Nucleus accumbens (tissue), 56 donors: ENCODE measurements around the gene ANKH.
A peak's percentile ranks its signal among the peaks of the same experiment; 100 is the strongest.

Source experiments
- DNase-seq, 56 donors: peaks; one replicate each; lab custom pipeline; 2025; lab: John Stamatoyannopoulos, UW

The ANKH gene

GRCh38 chr5:14702238-14702839 lies 169.2 kb downstream of the ANKH start:
- DNase-seq = no peak

DNA sequence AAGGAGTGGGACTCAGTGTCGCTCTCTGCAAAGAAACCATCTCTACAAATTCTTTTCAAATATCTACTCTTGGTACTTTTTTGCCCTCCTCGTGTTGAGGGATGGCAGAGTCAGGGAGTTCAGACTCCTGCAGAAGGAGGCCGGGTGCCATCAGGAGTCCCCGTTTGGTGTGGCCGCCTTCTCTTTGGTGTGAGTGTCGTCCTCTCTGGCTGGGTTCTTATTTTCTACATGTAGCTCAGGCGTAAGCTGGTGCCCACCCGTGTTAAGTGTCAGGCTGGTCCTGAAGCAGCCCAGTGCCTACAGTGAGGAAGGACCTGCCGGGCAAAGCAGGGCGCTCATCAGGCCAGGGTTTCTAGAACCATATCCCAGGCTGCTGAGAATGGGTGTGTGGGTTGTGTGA lies 170.0 kb downstream of the ANKH start:
- DNase-seq = no peak

- peak in 1 of 56 donors; percentile 29 for DNase-seq
These were observed 170.8 kb downstream of the ANKH start for GRCh38 chr5:14700478-14701436.

DNA sequence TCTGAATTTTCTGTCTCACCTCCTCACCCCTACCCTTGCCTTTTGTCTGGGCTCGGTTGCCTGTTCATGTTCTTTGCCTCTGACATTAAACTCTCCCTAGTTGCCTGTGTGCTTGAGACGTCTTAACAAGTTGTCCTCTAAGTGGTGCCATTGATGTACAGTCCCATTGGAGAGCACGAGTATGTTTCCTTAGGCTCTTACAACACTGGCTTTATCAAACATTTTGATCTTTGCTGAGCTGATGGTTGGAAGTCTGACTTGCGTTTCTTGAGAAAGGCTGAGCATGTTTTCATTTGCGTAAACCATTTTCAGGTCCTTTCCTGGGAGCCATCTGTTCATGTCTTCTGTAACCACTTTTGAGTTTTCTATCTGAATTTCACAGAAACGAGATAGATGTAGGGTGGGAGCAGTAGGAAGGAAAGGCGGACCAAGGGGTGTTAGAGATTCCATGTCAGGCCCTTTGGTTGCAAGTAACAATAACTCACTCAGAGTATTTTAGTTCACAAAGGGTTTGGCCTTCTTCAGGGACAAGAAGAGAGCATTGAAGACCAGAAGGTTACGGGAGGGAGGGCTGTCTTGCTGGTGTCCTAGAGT lies 171.7 kb downstream of the ANKH start:
- DNase-seq = no peak

DNA sequence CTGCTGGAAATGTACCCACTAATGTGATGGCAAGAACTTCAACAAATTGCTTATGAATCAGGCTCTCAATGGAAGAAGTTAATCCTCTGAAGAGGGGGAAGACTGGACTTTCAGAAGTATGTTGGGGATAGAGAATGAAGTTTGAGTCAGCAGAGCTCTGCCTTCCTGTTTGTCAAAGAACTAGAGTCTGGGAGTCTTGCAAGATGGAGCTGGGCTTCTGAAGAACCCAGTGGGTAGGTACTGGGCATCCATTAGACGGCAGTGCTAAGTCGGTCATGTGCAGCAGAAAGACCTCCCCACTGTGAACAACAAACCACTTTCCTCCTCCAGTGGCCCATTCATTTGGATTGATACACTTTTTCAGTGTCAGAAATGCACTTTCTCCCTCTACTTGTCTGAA lies 172.4 kb downstream of the ANKH start:
- DNase-seq = no peak

DNA sequence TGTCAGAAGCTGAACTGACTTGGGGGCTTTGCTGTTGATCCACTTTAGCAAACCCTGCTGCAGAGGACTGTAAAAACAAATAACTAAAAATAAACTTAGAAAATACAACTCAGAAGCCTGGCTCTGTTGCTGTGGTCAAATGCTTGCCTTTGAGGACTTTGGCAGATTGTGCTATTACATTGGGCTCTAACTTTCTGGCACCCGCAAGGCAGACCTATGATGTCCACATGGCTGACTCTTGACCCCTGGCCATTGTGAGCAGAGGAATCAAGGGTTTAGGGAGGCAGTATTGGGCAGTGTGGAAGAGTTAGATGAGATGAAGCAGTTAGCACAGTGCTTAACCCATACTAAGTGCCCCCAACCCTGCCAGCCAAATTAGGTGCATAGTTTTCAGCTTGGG lies 173.1 kb downstream of the ANKH start:
- DNase-seq = no peak

DNA sequence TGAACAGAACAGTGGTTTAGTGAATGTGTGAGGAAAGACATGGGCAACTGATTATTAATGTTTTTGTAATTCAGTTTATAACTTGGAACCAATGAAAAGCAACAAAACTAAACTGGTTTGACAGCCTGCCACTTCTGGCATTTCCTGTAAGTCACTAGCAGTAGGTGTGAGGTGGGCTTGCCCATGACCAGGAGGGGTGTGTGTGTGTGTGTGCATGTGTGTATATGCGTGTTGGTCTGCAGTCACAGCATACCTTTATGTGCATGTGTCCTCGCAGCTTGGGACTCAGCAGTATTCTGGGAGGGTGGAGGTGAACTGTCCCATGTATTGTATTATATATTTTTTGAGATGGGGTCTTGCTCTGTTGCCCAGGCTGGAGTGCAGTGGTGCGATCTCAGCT lies 174.7 kb downstream of the ANKH start:
- DNase-seq = no peak

DNA sequence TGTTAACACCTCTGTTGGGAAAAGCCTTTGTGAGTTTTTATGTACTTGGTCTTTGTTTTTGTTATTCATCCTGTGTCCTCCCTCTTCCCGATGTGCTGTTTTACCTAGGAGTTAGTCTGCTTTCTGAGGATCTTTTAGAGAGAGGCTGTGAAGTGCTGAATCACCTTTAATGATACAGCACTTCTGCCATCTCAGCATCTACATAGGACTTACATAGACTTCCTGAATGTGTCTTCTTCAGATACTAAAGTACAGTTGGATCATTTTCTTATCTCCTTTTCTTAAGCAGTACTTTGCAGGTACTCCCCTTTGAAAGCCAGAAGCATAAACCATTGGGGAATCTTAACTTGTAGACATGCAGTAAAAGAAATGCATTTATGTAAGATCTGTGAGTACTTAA lies 175.5 kb downstream of the ANKH start:
- DNase-seq = no peak

- no peak for DNase-seq
These were observed 176.4 kb downstream of the ANKH start for GRCh38 chr5:14695152-14695551.

GRCh38 chr5:14693070-14693469 lies 178.5 kb downstream of the ANKH start:
- DNase-seq = no peak

- DNase-seq = no peak
These were observed 184.4 kb downstream of the ANKH start for GRCh38 chr5:14687023-14687665.

DNA sequence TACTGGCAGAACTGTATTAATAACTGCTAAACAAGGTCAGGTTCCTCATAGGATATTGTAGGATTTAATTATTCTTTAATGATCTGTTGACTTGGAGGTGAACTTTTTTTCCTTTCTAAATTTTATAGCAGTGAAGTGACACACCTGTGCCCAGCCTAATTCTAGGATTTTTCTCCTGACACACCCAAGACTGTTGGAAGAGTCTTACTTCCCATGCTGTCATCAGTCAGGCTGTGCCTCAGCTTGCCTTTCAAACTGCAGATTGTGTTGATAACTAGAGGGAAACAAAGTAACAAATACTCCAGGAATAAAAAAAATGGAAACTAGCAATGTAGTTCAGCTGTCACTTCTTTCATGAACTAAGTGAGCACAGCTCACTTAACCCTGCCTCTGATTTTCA lies 185.1 kb downstream of the ANKH start:
- DNase-seq = no peak

GRCh38 chr5:14685757-14686156 lies 185.8 kb downstream of the ANKH start:
- DNase-seq = peak in 29 of 56 donors; percentile 18 to 59 (median 31)

GRCh38 chr5:14684757-14685156 lies 186.8 kb downstream of the ANKH start:
- no peak for DNase-seq

- no peak for DNase-seq
These were observed 187.6 kb downstream of the ANKH start for GRCh38 chr5:14683906-14684455.

DNA sequence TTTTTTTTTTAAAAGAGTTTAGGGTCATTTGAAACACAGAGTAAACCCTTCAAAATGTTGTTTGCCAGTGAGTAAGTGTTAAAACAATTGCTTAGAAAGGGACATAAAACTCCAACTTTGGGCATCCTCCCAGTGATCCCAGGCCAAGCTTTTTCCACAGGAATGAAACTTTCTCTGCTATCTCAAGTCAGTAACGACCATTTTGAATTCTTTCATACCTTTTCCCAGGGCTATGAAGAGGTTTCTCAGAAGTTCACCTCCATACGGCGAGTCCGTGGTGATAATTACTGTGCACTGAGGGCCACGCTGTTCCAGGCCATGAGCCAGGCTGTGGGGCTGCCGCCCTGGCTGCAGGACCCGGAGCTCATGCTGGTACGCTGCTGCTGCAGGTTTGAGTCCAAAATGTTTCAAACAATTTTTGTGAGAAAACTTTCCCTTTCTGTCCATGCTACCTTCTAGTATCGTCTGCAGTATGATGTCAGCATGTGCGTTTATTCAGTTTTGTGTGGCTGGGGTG lies 190.3 kb downstream of the ANKH start:
- peak in 4 of 56 donors; percentile 10 to 13 (median 11) for DNase-seq

GRCh38 chr5:14679595-14679994 lies 192.0 kb downstream of the ANKH start:
- no peak for DNase-seq

- no peak for DNase-seq
These were observed 192.7 kb downstream of the ANKH start for GRCh38 chr5:14678773-14679334.

- no peak for DNase-seq
These were observed 195.3 kb downstream of the ANKH start for GRCh38 chr5:14676320-14676719.

- DNase-seq = no peak
These were observed 195.7 kb downstream of the ANKH start for GRCh38 chr5:14675865-14676300.
